GM06990 (cell line): Measurements from ENCODE around the gene SEZ6L.

Experiments
- DNase-seq: peaks from one replicate; pipeline ENCODE4 v3.0.0-alpha.2; 2011; ENCODE audit not compliant: insufficient read length; ENCODE audit errors: extremely low read depth
- H3K27me3 ChIP-seq: replicated peaks from 2 replicates; pipeline ENCODE4 v1.6.0; 2011; ENCODE audit warnings: low read length; ENCODE audit not compliant: control insufficient read depth, insufficient read depth
- H3K36me3 ChIP-seq: 2 replicates; pipeline ENCODE4 v1.5.1; 2011; ENCODE audit warnings: low read length; ENCODE audit not compliant: control insufficient read depth, insufficient read depth
- H3K4me3 ChIP-seq: replicated peaks from 2 replicates; pipeline ENCODE4 v1.5.1; 2011; ENCODE audit warnings: low read depth, mild to moderate bottlenecking, control low read depth, low read length
- TF ChIP-seq, protein P1 (sequence below): IDR thresholded peaks from 2 replicates; pipeline ENCODE4 v1.5.1; 2011; ENCODE audit warnings: low read length, control low read depth, mild to moderate bottlenecking, inconsistent platforms; ENCODE audit not compliant: insufficient read depth, poor library complexity, severe bottlenecking

Gene SEZ6L

DNA sequence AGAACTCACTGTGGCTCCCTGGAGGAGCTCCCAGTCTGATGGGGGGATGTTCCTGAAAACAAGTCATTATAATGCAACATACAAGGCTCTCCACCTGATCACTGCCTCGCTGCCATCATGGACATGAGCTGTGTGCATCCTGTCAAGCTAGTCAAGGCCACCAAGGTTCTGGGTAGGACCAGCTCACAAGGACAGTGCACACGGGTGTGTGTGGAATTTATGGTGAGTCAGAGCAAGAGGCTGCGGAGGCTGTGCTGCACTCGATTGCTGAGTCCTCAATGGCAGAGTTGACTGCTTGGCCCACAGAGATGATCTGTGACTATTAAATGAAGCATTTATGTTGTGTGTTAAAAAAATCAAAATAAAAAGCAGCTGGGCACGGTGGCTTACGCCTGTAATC lies 96.6 kb downstream of the SEZ6L start:
- Histone ChIP-seq H3K27me3 (no peaks in the 10 kb centered on the region), H3K4me3 (no peak overlapping the region), H3K36me3 (no peaks in the 10 kb centered on the region)
- DNase-seq, result no peak
- TF ChIP-seq, protein P1, sequence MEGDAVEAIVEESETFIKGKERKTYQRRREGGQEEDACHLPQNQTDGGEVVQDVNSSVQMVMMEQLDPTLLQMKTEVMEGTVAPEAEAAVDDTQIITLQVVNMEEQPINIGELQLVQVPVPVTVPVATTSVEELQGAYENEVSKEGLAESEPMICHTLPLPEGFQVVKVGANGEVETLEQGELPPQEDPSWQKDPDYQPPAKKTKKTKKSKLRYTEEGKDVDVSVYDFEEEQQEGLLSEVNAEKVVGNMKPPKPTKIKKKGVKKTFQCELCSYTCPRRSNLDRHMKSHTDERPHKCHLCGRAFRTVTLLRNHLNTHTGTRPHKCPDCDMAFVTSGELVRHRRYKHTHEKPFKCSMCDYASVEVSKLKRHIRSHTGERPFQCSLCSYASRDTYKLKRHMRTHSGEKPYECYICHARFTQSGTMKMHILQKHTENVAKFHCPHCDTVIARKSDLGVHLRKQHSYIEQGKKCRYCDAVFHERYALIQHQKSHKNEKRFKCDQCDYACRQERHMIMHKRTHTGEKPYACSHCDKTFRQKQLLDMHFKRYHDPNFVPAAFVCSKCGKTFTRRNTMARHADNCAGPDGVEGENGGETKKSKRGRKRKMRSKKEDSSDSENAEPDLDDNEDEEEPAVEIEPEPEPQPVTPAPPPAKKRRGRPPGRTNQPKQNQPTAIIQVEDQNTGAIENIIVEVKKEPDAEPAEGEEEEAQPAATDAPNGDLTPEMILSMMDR, result no peak

DNA sequence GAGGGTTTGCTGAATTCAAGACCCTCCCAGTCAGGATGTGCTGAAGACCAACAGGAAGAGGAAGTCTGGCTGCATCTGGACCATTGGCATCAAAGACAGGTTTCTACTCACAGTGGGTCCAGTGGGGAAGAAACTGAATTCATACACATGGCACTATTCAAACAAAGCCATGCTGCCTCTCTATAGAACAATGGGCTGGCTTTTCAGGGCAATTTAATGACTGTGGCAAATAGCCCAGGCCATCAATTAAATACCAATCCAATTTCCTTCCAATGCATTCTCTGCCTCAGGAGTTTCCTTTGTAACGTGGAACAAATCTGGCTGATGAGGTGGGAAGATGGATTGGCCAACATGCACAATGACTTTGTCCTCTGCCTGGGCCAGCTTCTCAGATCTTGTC lies 98.6 kb downstream of the SEZ6L start:
- DNase-seq, result no peak
- Histone ChIP-seq H3K36me3 (no peaks in the 10 kb centered on the region), H3K27me3 (no peaks in the 10 kb centered on the region), H3K4me3 (no peak overlapping the region)
- TF ChIP-seq, protein P1, result no peak

DNA sequence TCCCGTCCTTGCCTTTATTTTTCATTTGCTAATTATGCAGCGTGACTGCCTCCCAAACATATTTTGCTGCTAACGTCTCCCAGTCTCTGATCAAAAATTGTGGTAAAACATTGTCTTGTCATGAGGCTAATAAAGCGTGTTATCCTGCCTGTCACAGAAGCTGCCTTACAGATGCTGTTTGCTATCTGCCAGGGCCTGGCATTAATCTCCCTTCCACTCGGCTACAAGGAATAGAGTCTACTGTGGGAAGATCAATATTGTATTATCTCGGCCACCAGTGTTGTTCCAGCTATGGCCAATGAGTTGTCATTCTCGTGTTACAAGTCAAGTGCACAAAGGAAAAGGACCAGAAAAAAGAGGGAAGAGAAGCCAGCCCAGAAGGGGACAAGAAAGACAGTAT lies 100.3 kb downstream of the SEZ6L start:
- Histone ChIP-seq H3K36me3 (no peaks in the 10 kb centered on the region), H3K4me3 (no peak overlapping the region), H3K27me3 (no peaks in the 10 kb centered on the region)
- TF ChIP-seq, protein P1, result no peak
- no peak for DNase-seq

DNA sequence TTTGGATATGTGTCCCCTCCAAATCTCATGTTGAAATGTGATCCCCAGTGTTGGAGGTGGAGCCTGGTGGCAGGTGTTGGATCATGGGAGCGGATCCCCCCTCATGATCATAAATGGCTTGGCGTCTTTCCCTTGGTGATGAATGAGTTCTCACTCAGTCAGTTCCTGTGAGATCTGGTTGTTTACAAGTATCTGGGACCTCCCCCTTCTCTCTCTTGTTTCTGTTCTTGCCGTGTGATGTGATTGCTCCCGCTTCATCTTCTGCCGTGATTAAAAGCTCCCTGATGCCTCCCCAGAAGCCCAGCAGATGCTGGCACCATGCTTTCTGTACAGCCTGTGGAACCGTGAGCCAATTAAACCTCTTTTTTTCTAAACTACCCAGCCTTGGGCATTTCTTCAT lies 102.2 kb downstream of the SEZ6L start:
- Histone ChIP-seq H3K27me3 (no peaks in the 10 kb centered on the region), H3K36me3 (no peaks in the 10 kb centered on the region)

DNA sequence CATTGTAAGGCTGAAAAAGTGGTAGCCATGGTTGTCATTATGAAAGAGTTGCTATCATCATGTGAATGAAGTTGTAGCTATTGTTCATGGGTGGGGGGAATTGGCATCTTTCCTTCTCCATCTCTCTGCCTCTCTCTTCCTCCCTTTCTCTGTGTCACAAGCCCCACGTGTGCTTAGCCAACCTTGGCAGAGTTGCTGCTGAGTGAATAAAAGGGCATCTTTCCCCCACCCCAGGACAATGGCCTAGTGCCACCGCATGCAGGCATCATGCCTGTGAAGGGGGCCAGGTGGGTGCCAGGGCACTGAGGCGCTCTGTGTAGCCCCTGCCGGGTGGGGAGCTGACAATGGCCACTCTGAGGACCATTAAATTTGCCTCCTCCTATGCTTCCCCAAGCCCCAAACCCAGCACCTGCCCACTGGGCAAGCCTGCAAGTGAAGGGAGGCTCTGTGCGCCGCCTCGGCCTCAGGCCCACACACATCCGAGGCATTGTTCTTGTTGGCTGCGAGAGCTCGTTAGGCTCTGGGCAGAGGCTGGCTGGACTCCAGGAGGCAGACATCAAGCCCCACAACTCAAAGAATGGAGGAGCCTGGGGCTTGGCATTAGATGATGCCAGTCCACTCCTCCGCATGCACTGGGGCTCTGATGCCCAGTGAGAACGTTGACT lies 103.9 kb downstream of the SEZ6L start:
- no peak for DNase-seq
- TF ChIP-seq, protein P1, result no peak
- no peaks in the 10 kb centered on the region for H3K36me3 ChIP-seq
- H3K27me3 ChIP-seq, result no peaks in the 10 kb centered on the region
- no peak overlapping the region for H3K4me3 ChIP-seq

More for the DNA sequence above, 102.2 kb downstream of the SEZ6L start:
- TF ChIP-seq, protein P1, result no peak
- DNase-seq, result no peak
- H3K4me3 ChIP-seq, result no peak overlapping the region

DNA sequence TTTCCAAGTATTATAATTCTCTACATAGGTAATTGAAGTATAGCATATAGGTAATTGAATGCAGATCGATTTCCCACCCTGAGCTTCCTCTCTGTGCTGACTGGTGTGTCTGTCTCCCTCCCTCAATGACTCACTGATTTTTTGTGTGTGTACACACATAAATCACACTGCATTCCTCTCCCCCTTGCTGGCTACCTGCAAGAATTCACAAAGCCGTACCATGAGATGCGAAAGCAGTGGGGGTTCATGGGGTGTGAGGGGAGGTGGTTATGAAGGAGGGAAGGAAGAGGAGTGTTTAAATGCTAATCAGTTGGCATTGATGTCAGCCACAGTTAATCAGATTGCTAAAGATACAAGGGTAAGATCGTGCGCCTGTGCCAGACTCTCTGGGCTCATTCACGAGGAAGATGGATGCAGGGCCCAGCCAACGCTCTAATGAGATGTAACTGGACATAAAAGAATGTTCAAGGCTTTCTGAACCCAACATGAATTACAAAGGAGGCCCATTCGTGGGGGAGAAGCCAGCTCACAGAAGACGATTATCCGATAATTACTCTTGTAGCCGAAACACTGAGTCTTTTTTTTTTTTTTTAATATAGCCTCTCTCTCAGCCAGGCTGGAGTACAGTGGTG lies 107.4 kb downstream of the SEZ6L start:
- DNase-seq, result no peak
- TF ChIP-seq, protein P1, result no peak
- Histone ChIP-seq H3K27me3 (no peaks in the 10 kb centered on the region; the same call in 1 of the 2 replicates), H3K36me3 (no peaks in the 10 kb centered on the region), H3K4me3 (no peak overlapping the region)
